Measurements from ENCODE around the gene PLLP. TPM values are rescaled to one million over a fixed set of nuclear protein-coding genes. Genes with fewer than 3 reads are reported as not detected.

PLLP gene
- total and polyA plus RNA-seq, 11 donors, result 2.0 to 14.8 (median 2.8) TPM

DNA sequence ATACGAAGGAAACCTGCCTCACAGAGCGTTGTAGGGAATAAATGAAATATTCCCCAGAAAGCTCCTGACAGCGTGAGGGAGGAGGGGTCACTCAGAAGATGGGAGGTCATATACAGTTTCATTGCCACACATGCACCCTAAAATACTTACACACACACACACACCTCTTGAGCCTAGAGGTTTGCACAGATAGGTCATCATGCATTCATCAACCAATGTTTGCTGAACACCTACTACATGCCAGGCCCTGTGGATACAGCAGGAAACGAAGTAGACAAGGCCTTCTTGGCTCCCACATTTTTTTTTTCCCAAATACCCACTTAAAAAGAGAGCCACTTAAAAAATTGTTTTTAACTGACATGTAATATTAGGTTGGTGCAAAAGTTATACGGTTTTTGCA lies 907 bp upstream of the PLLP start:
- Histone ChIP-seq H3K36me3 (no peaks in the 10 kb centered on the region), H3K4me1 (peaks cover 0 to 15% (median 10%) of the 10 kb centered on the region in 12 donors), H3K4me3 (peak overlapping the region in 1 of 12 donors; percentile 66), H3K27ac (no peak overlapping the region), H3K27me3 (peaks cover 0 to 35% (median 7%) of the 10 kb centered on the region in 9 donors), H3K9me3 (no peaks in the 10 kb centered on the region)
- TF ChIP-seq, protein P1, sequence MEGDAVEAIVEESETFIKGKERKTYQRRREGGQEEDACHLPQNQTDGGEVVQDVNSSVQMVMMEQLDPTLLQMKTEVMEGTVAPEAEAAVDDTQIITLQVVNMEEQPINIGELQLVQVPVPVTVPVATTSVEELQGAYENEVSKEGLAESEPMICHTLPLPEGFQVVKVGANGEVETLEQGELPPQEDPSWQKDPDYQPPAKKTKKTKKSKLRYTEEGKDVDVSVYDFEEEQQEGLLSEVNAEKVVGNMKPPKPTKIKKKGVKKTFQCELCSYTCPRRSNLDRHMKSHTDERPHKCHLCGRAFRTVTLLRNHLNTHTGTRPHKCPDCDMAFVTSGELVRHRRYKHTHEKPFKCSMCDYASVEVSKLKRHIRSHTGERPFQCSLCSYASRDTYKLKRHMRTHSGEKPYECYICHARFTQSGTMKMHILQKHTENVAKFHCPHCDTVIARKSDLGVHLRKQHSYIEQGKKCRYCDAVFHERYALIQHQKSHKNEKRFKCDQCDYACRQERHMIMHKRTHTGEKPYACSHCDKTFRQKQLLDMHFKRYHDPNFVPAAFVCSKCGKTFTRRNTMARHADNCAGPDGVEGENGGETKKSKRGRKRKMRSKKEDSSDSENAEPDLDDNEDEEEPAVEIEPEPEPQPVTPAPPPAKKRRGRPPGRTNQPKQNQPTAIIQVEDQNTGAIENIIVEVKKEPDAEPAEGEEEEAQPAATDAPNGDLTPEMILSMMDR (IDR thresholded peaks at IDR 0.05), result no peak
- no peak for TF ChIP-seq POLR2A (IDR thresholded peaks at IDR 0.05)
- DNase-seq, result no peak
- intact Hi-C loops (cut with DNase I), result no loop called here
- no peak for ATAC-seq
- WGBS, 4 donors, result 77 to 92% (median 82%) methylated on average over 5 of the region's 5 CpGs

DNA sequence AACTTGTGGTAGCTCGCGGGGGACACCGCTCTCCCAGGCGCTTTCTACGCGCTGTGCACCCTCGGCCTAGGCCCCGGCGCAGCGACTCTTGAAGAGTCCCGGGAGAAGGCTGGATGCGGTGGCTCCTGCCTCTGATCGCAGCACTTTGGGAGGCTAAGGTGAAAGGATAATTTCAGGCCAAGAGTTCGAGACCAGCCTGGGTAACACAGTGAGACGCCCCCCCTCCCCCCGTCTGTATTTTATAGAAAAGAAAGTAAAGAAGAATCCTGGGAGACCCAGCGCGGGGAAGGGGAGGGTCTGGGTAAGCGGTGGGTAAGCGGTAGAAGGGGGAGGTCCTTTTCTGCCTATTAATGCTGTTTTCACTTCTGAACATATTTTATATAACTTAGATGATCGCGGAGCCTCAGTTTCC lies 486 bp upstream of the PLLP start:
- Histone ChIP-seq H3K4me1 (peaks cover 0 to 15% (median 10%) of the 10 kb centered on the region in 12 donors), H3K27me3 (peaks cover 0 to 35% (median 7%) of the 10 kb centered on the region in 9 donors), H3K36me3 (no peaks in the 10 kb centered on the region), H3K4me3 (peak overlapping the region; percentile 27 to 71 (median 58)), H3K9me3 (no peaks in the 10 kb centered on the region), H3K27ac (peak overlapping the region in 2 of 12 donors; percentile 0 to 42)
- no peak for ATAC-seq
- DNase-seq, result peak in 1 of 5 donors; percentile 8
- WGBS, 4 donors, result 15 to 21% (median 17%) methylated on average over 21 to 22 of the region's 22 CpGs
- TF ChIP-seq POLR2A (IDR thresholded peaks at IDR 0.05), result no peak
- TF ChIP-seq, protein P1 (IDR thresholded peaks at IDR 0.05), result no peak
- intact Hi-C loops (cut with DNase I), result loop anchor here in 1 of 10 donors (5.0 kb wide), 1 partner anchor 43 kb away; no protein-coding TSS in a partner anchor

DNA sequence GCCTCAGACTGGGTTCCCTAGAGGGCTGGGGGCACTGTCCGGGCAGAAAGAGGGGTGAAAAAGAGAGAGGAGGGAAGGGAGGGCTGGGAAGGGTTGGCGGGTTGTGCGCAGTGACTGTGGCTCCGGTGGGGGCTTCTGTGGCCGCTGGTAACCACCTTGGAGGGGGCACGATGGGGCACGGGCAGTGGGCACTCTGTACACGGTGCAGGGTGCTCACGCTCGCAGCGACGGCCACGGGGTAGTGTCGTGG lies 588 bp downstream of the PLLP start:
- intact Hi-C loops (cut with DNase I), result loop anchor here in 1 of 10 donors (5.0 kb wide), 1 partner anchor 42 kb away; no protein-coding TSS in a partner anchor
- peak overlapping the region in 4 of 12 donors; percentile 0 to 42 (median 34) for H3K27ac ChIP-seq
- peak in 2 of 4 donors; percentile 17 to 33 for ATAC-seq
- H3K4me1 ChIP-seq, result peaks cover 0 to 15% (median 10%) of the 10 kb centered on the region in 12 donors
- peaks cover 0 to 35% (median 7%) of the 10 kb centered on the region in 9 donors for H3K27me3 ChIP-seq
- no peak for TF ChIP-seq POLR2A (IDR thresholded peaks at IDR 0.05)
- TF ChIP-seq, protein P1 (IDR thresholded peaks at IDR 0.05), result no peak
- DNase-seq, result peak in 1 of 5 donors; percentile 19
- H3K36me3 ChIP-seq, result no peaks in the 10 kb centered on the region
- H3K9me3 ChIP-seq, result no peaks in the 10 kb centered on the region
- H3K4me3 ChIP-seq, result peak overlapping the region; percentile 27 to 71 (median 58)
- 16 to 31% (median 23%) methylated on average over 6 to 14 of the region's 14 CpGs for WGBS, 4 donors

DNA sequence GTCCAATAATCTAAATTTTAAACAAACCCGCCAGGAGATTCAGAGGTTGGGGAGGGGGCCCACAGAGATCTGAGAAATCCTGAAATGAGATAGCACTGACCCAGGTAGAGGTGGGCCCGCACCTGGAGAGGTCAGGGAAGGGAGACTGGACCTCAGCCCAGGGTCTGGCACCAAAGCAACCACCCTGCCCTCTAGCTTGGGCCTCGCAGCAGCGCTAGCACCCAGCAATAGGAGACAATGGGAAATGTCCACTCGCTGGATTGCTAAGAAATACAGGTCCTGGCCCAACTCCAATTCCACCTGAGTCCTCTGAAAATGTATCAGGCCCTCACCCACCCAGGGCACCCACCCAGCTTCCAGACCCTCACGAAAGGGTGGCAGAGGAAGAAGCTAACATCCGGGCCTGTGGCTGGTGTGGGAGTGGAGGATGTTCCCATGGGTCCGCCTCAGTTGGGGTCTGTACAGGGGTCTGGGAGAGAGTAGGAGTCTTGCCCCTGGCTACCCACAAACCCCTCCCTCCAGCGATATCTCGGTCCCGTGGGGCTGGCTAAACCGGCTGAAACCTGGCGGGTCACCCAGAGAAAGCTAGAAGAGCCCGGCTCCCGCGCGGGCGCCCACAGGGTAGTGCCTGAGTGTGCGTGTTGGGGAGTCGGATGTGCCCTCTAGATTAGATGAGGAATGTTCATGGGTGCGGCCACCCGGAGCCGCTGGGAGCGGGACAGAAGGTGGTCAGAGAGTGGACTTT lies 1.1 kb downstream of the PLLP start:
- Histone ChIP-seq H3K4me3 (peak overlapping the region in 11 of 12 donors; percentile 27 to 71 (median 58)), H3K9me3 (no peaks in the 10 kb centered on the region), H3K27me3 (peaks cover 0 to 35% (median 7%) of the 10 kb centered on the region in 9 donors), H3K36me3 (no peaks in the 10 kb centered on the region), H3K4me1 (peaks cover 0 to 15% (median 10%) of the 10 kb centered on the region in 12 donors), H3K27ac (peak overlapping the region in 3 of 12 donors; percentile 34 to 42 (median 34))
- 62 to 69% (median 66%) methylated on average over 24 of the region's 24 CpGs for WGBS, 4 donors
- intact Hi-C loops (cut with DNase I), result loop anchor here in 1 of 10 donors (5.0 kb wide), 1 partner anchor 41 kb away; no protein-coding TSS in a partner anchor
- DNase-seq (peak in 2 of 5 donors; percentile 26 to 46), ATAC-seq (peak in 3 of 4 donors; percentile 7 to 29 (median 17))
- no peak for TF ChIP-seq POLR2A (IDR thresholded peaks at IDR 0.05)
- TF ChIP-seq, protein P1 (IDR thresholded peaks at IDR 0.05), result no peak
